ENCODE results near the gene TBC1D22A.

Gene TBC1D22A

GRCh38 chr22:47206666-47207218 is 444.3 kb downstream of the TBC1D22A start:
- no peak overlapping the region for H3K9ac ChIP-seq
- H3K4me3 ChIP-seq (IDR thresholded peaks at IDR 0.05; ENCODE audit: insufficient read depth, low read depth, low read length), result no peak overlapping the region
- H4K20me1 ChIP-seq (ENCODE audit: insufficient read depth), result no peaks in the 10 kb centered on the region
- H3K27ac ChIP-seq, result no peak overlapping the region
- no peaks in the 10 kb centered on the region for H3K4me1 ChIP-seq (ENCODE audit: low read depth, poor library complexity, severe bottlenecking)
- H3K36me3 ChIP-seq (ENCODE audit: insufficient read depth), result no peaks in the 10 kb centered on the region
- H3K27me3 ChIP-seq (ENCODE audit: insufficient read depth, low read depth), result no peaks in the 10 kb centered on the region; the same call in 1 of the 2 replicates
- H3K79me2 ChIP-seq (ENCODE audit: insufficient read depth, low read depth), result no peaks in the 10 kb centered on the region
- TF ChIP-seq, protein P1, sequence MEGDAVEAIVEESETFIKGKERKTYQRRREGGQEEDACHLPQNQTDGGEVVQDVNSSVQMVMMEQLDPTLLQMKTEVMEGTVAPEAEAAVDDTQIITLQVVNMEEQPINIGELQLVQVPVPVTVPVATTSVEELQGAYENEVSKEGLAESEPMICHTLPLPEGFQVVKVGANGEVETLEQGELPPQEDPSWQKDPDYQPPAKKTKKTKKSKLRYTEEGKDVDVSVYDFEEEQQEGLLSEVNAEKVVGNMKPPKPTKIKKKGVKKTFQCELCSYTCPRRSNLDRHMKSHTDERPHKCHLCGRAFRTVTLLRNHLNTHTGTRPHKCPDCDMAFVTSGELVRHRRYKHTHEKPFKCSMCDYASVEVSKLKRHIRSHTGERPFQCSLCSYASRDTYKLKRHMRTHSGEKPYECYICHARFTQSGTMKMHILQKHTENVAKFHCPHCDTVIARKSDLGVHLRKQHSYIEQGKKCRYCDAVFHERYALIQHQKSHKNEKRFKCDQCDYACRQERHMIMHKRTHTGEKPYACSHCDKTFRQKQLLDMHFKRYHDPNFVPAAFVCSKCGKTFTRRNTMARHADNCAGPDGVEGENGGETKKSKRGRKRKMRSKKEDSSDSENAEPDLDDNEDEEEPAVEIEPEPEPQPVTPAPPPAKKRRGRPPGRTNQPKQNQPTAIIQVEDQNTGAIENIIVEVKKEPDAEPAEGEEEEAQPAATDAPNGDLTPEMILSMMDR (conservative IDR thresholded peaks at IDR 0.05; ENCODE audit: low read depth, low read length), result no peak
- H2AFZ ChIP-seq (ENCODE audit: low read depth), result no peak overlapping the region
- no peak overlapping the region for H3K4me2 ChIP-seq

DNA sequence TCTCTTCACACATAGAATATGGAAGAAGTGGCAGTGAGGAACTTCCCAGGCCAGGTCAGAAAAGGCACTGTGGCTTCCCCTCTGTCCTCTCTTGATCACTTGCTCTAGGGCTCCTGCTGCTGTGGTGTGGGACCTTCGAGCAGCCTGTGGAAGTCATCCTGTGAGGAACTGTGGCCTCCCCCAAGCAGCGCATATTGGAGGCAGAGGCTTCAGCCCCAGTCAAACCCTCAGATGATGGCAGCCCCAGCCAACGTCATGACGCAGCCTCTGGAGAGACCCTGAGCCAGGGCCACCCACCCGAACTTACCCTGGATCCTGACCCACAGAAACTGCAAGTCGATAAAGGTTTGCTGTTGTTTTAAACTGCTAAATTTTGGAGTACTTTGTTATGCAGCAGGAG is 444.9 kb downstream of the TBC1D22A start:
- Histone ChIP-seq H3K27ac (no peak overlapping the region), H3K9ac (no peak overlapping the region), H3K27me3 (ENCODE audit: insufficient read depth, low read depth) (no peaks in the 10 kb centered on the region), H3K4me1 (ENCODE audit: low read depth, poor library complexity, severe bottlenecking) (no peaks in the 10 kb centered on the region), H3K4me2 (no peak overlapping the region), H3K36me3 (ENCODE audit: insufficient read depth) (no peaks in the 10 kb centered on the region), H3K4me3 (IDR thresholded peaks at IDR 0.05; ENCODE audit: insufficient read depth, low read depth, low read length) (no peak overlapping the region), H3K79me2 (ENCODE audit: insufficient read depth, low read depth) (no peaks in the 10 kb centered on the region), H4K20me1 (ENCODE audit: insufficient read depth) (no peaks in the 10 kb centered on the region), H2AFZ (ENCODE audit: low read depth) (no peak overlapping the region)
- TF ChIP-seq, protein P1 (conservative IDR thresholded peaks at IDR 0.05; ENCODE audit: low read depth, low read length), result no peak

GRCh38 chr22:47207846-47208554 is 445.6 kb downstream of the TBC1D22A start:
- Histone ChIP-seq H3K9ac (no peak overlapping the region), H4K20me1 (ENCODE audit: insufficient read depth) (no peaks in the 10 kb centered on the region), H3K27ac (no peak overlapping the region), H3K27me3 (ENCODE audit: insufficient read depth, low read depth) (no peaks in the 10 kb centered on the region), H3K4me2 (no peak overlapping the region), H2AFZ (ENCODE audit: low read depth) (no peak overlapping the region), H3K36me3 (ENCODE audit: insufficient read depth) (no peaks in the 10 kb centered on the region), H3K4me3 (IDR thresholded peaks at IDR 0.05; ENCODE audit: insufficient read depth, low read depth, low read length) (no peak overlapping the region), H3K79me2 (ENCODE audit: insufficient read depth, low read depth) (no peaks in the 10 kb centered on the region), H3K4me1 (ENCODE audit: low read depth, poor library complexity, severe bottlenecking) (no peaks in the 10 kb centered on the region)
- TF ChIP-seq, protein P1 (conservative IDR thresholded peaks at IDR 0.05; ENCODE audit: low read depth, low read length), result no peak

GRCh38 chr22:47208630-47209029 is 446.2 kb downstream of the TBC1D22A start:
- Histone ChIP-seq H3K27ac (no peak overlapping the region), H3K4me2 (no peak overlapping the region)

More at GRCh38 chr22:47208630-47209029, 446.2 kb downstream of the TBC1D22A start:
- no peaks in the 10 kb centered on the region for H3K79me2 ChIP-seq (ENCODE audit: insufficient read depth, low read depth)
- no peak overlapping the region for H3K4me3 ChIP-seq (IDR thresholded peaks at IDR 0.05; ENCODE audit: insufficient read depth, low read depth, low read length)
- H3K9ac ChIP-seq, result no peak overlapping the region
- H4K20me1 ChIP-seq (ENCODE audit: insufficient read depth), result no peaks in the 10 kb centered on the region
- TF ChIP-seq, protein P1 (conservative IDR thresholded peaks at IDR 0.05; ENCODE audit: low read depth, low read length), result no peak
- no peaks in the 10 kb centered on the region for H3K4me1 ChIP-seq (ENCODE audit: low read depth, poor library complexity, severe bottlenecking)
- no peak overlapping the region for H2AFZ ChIP-seq (ENCODE audit: low read depth)
- H3K27me3 ChIP-seq (ENCODE audit: insufficient read depth, low read depth), result no peaks in the 10 kb centered on the region
- H3K36me3 ChIP-seq (ENCODE audit: insufficient read depth), result no peaks in the 10 kb centered on the region
